ENCODE results near the gene C5. TPM values are rescaled to one million over a fixed set of nuclear protein-coding genes. Genes with fewer than 3 reads are reported as not detected.
A peak's percentile ranks its signal among the peaks of the same experiment; 100 is the strongest.

Gene C5
- total RNA-seq, 1 donor from 2014 or later: 3.1 TPM

GRCh38 chr9:120922404-120923195, 127.5 kb downstream of the C5 start:
- H3K27ac Mint-ChIP-seq: no peak overlapping the region
- H3K4me3 Mint-ChIP-seq: no peak overlapping the region
- H3K27me3 Mint-ChIP-seq (ENCODE audit: low read depth): no peaks in the 10 kb centered on the region
- H3K9me3 Mint-ChIP-seq: no peaks in the 10 kb centered on the region
- H3K4me1 Mint-ChIP-seq: peaks cover 26% of the 10 kb centered on the region
- H3K36me3 Mint-ChIP-seq: peaks cover 1% of the 10 kb centered on the region
- DNase-seq (ENCODE audit: low spot score in 2 of 2, unreplicated experiment in 2 of 2): no peak
- no peak for TF ChIP-seq CTCF (IDR thresholded peaks at IDR 0.05; ENCODE audit: unreplicated experiment)

- TF ChIP-seq CTCF (IDR thresholded peaks at IDR 0.05; ENCODE audit: unreplicated experiment): no peak
- no peak for DNase-seq (ENCODE audit: low spot score in 2 of 2, unreplicated experiment in 2 of 2)
- Mint-ChIP-seq H3K9me3 (peaks cover 1% of the 10 kb centered on the region), H3K27ac (peak overlapping the region; percentile 68), H3K4me3 (no peak overlapping the region), H3K4me1 (peaks cover 26% of the 10 kb centered on the region), H3K36me3 (peaks cover 5% of the 10 kb centered on the region), H3K27me3 (ENCODE audit: low read depth) (no peaks in the 10 kb centered on the region)
Measured at GRCh38 chr9:120921661-120922181, 128.4 kb downstream of the C5 start.

- Mint-ChIP-seq H3K4me1 (peaks cover 28% of the 10 kb centered on the region), H3K27me3 (ENCODE audit: low read depth) (no peaks in the 10 kb centered on the region), H3K9me3 (peaks cover 3% of the 10 kb centered on the region), H3K4me3 (no peak overlapping the region), H3K36me3 (peaks cover 6% of the 10 kb centered on the region), H3K27ac (no peak overlapping the region)
- no peak for TF ChIP-seq CTCF (IDR thresholded peaks at IDR 0.05; ENCODE audit: unreplicated experiment)
- DNase-seq (ENCODE audit: low spot score in 2 of 2, unreplicated experiment in 2 of 2): no peak
Measured at GRCh38 chr9:120920806-120921178, 129.3 kb downstream of the C5 start.

- no peaks in the 10 kb centered on the region for H3K27me3 Mint-ChIP-seq (ENCODE audit: low read depth)
- peaks cover 6% of the 10 kb centered on the region for H3K36me3 Mint-ChIP-seq
- no peak for DNase-seq (ENCODE audit: low spot score in 2 of 2, unreplicated experiment in 2 of 2)
- H3K9me3 Mint-ChIP-seq: peaks cover 3% of the 10 kb centered on the region
- H3K4me3 Mint-ChIP-seq: no peak overlapping the region
- H3K4me1 Mint-ChIP-seq: peaks cover 28% of the 10 kb centered on the region
- peak overlapping the region; percentile 6 for H3K27ac Mint-ChIP-seq
- TF ChIP-seq CTCF (IDR thresholded peaks at IDR 0.05; ENCODE audit: unreplicated experiment): no peak
Measured at GRCh38 chr9:120919843-120920805, 130.0 kb downstream of the C5 start.

- DNase-seq (ENCODE audit: low spot score in 2 of 2, unreplicated experiment in 2 of 2): no peak
- H3K4me1 Mint-ChIP-seq: peaks cover 28% of the 10 kb centered on the region
- H3K27ac Mint-ChIP-seq: peak overlapping the region; percentile 73
- H3K36me3 Mint-ChIP-seq: peaks cover 6% of the 10 kb centered on the region
- no peak overlapping the region for H3K4me3 Mint-ChIP-seq
- H3K27me3 Mint-ChIP-seq (ENCODE audit: low read depth): no peaks in the 10 kb centered on the region
- peaks cover 3% of the 10 kb centered on the region for H3K9me3 Mint-ChIP-seq
- no peak for TF ChIP-seq CTCF (IDR thresholded peaks at IDR 0.05; ENCODE audit: unreplicated experiment)
Measured at GRCh38 chr9:120918931-120919842, 130.9 kb downstream of the C5 start.
